GM18868 (cell line): ENCODE data around the gene S100A7A.

ENCODE experiments used
- ATAC-seq: cut with Tn5 transposase; IDR thresholded peaks from one replicate; pipeline ENCODE4 v1.9.1; 2021; ENCODE audit warnings: mild to moderate bottlenecking, moderate library complexity; ENCODE audit not compliant: unreplicated experiment

S100A7A gene

DNA sequence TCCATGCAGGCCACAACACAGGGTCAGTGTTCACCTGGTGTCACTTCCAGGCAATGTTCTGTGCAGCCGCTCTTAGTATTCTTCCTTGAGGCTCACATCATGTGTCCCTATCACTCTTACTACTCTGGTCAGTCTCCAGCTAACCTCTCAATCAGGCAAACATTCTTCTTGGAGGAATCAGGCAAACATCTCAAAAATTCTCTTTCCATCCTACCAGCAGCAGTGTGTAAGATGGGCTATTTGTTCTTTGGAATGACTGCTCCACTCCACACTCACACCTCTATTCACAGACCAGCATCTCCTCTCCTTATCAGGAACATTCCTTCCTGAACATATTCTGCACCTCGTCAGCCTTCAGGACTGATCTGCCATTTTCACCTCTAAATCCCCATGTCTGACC, 4.0 kb downstream of the S100A7A start:
- no peak for ATAC-seq

DNA sequence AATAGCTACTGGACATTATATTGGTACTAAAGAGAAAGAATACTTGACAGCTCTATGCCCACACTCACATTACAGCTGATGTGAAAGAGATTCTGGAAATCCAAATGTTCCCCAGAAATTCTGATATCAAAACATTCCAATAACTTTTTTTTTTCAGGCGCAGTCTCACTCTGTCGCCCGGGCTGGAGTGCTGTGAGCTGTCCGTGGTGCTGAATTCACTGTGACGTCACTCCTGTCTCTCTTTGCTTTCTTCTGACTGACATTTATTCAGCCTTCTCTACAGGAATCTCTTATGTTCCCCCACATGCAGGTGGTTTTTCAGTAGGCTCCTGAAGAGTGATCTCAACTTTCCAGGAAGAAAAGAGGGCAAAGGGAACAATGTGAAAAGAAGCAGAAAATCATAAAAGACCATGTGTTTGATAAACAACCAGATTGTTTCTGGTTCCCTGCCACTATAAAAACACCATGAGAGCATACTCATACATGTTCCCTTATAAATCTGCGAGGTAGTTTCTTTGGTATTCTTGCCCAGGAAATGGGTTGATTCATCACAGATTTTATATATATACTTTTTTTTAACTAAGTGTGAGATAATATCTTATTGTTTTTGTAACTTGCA, 6.2 kb downstream of the S100A7A start:
- no peak for ATAC-seq

DNA sequence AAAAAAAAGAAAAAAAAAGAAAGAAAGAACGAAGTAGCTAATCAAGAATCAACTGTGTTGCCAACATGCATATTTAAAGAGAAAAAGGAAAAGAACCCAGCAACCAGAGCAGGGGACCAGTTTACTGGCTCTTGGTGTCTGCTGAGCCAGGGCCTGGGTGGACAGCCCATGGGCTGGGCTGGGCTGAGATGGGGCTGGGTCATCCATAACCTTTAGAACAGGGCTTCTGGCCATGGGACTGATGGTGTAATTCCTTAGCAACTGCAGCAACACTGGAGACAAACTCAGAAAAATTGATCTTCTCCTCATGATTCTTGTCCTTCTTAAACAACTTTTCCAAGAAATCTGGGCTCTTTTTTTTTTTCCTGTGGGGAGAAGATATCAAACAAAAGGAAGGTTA, 10.5 kb downstream of the S100A7A start:
- ATAC-seq = no peak

DNA sequence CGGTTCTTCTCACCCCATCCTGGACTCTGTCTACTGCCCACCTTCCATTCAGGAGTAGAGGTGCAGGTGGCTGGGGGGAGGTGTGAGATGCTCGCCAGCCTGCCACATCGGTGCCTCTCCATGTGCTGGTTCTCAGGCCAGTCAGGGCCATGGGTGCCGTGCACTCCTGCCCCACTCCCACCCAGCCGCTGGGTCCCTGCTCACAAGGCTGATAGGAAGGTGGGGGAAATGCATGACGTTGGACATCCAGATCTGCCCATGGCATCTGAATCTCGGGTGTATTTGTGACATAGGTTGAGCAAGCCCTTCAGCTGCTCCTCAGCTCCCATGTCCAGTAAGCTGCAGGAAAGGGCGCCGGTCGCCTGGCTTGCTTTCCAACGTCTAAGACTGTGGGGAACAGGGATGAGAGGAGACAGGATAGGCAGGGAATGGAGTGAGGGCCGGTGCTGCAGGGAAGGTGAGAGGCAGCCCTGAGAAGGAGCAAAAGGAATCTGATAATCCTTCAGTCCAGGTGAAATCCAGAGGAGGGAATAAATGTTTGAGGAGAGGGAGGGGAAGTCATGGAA, 11.8 kb downstream of the S100A7A start:
- no peak for ATAC-seq

DNA sequence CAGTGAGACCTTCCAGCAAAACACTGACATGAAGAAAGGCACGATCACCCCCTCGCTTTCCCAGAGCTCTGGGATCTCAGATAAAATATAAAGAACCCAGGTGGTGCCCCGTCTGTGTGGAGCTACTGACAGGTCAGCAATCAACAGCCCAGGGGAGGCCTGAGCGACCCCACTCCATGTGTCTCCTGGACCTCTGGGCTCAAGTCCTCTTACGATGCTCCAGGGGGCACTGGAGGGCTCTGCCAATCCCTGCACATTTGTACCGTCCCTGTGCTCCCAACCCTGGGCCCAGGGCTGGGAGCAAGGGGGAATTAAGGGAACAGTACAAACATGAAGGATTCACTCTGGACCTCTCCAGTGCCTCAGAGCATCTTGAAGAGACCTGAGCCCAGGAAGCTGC, 12.5 kb downstream of the S100A7A start:
- no peak for ATAC-seq

DNA sequence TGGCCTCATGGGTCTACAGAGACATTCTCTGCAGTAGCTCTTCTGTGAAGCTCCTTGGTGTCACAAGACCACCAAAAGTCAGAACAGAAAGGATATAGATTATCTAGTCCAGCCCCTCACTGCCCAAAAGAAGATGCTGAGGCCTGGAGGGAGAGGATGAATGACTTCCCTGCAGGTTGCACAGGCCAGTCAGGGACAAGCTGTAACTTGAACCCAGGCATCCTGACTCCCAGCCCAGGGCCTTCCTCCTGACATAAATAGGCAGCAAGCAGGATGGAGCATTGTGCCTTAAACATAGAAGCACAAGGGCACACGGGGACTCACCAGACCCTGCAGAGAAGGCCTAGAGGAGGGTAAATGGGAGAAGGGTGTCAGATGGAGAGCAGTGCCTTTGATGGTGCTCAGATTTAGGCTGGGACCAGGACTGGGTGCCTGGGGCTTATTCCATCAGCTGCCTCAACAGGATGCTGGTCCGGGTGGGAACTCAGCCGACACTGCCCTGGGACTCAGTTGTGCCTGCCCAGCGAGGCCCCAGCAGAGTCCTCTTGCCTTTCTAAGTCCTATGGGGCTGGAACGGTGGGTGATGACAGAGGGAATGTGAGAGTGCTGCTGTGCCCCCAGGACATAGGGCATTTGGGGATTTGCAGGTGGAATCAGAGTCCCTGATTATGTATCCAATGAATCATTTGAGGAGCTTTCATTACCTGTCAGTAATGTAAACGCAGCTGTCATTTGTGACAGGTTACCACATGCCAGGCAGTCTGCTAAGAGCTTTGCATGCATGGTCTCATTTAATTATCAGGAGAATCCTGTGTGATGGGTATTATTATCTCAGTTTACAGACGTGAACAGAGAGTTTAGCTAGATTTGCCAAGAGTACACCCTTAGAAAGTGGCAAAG, 13.2 kb downstream of the S100A7A start:
- ATAC-seq = no peak

DNA sequence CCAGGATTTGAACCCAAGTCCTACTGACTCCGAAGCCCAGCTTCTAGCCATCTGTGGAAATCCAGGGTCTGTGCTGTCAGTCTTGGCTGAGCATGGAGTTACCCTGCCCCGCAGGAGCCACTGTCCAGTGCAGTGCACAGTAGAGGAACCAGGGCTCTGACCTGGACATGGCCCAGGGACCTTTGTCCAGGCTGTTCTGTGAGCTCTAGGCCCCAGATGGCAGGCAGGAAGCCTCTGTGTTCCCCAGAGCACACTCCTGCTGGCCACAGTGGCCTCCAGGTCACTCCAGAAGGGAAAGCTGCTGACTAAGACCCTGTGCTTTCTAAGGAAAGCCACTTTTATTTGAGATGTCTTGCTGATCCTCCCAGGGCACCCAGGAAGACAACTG, 13.8 kb downstream of the S100A7A start:
- ATAC-seq = no peak

DNA sequence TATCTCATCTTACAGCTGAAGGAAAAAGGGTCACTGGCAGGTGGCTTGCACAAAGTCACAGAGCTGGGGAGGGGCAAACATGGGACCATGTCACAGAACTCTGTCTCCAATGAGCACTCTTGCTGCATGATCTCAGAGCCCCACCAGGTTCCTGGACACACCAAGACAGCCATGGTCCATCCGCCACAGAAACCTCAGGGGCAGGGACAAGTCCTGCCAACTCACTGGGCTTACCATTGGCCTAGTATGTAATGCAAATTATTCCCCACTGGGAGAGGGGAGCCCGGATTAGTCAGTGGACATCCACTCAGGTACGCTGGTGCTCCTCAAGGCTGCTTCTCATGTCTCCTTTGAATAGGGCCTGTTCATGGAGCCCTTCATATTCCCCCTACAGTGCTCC, 14.2 kb downstream of the S100A7A start:
- ATAC-seq = no peak

DNA sequence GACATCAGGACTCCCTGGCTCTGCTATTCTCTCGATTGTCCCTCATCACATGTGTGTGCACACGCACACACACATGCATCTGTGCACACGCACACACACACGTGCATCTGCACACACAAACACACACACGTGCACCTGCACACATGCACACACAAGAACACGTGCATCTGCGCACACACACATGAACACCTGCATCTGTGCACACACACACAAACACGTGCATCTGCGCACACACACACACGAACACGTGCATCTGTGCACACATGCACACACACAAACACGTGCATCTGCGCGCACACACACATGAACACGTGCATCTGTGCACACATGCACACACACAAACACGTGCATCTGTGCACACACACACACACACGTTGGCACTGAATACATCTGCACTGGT, 14.7 kb downstream of the S100A7A start:
- ATAC-seq = no peak

DNA sequence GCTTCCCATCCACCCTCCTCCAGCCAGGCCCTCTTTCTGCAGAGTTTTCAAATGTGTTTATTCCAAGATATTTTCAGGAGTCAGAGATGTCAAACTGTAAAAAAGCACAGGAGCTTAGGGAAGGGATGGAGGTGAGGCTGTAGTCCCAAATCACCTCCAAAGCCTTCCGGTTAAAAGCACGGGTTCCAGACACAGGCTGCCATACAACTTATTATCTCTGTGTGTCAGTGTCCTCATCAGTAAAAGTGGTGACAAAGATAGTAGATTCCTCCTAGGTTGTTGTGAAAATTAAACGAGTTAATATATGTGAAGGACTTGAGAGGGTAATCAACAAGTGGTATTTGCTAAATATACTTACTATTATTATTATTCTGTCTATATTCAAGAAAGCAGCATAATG, 15.1 kb downstream of the S100A7A start:
- ATAC-seq = no peak

DNA sequence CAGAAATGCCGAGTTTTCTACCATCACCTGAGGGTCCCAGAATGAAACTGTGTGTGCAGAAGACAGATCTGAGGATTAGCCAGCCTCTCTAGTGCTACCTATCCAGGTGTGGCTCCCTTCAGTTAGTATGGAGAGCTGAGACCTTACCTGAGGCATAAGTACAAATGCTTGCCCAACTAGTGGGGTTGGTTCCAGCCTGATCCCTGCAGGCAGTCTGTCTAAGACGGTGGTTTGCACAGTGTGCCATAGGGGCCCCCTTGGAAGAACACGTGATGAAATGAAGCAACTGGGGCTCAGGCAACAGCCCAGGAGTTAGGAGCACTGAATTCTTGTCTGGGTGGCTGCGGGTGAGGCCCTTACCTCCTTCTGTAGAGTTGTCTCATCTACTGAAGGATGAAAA, 15.6 kb downstream of the S100A7A start:
- no peak for ATAC-seq

DNA sequence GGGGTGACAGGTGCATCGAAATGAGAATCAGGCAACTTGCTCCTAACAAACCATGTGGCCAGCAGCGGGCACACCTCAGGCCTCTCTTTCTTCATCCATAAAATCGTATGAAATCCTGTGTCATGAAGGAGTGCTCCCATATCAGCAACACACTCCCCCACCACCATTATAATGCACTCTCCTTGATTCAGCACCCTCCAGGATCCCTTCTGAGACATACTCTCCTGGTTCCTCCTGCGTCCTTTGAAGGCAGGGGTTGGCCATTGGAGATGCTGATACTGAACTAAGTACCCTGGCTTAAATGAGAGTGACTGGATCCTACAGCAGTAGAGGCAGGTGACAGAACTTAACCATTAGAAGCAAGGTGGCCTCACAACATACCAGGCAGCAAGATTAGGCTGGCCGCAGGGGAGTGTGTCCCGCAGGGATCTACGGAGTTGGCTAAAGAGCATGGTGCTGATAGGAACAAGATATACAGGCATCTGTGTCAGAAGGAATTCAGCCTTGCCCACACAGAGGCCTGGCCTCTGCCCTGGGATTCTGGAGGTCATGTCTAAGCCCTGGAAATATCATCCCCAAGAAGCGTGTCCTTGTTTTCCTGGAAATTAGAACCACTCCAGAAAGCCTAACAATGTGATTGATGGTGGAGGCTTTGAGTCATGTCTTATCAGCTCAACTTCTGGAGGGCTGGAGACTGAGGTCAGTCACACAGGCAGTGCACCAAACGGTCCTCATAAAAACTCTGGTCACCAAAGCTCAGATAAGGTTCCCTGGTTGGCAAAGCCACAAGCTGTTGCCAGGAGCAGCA, 16.8 kb downstream of the S100A7A start:
- ATAC-seq = no peak

DNA sequence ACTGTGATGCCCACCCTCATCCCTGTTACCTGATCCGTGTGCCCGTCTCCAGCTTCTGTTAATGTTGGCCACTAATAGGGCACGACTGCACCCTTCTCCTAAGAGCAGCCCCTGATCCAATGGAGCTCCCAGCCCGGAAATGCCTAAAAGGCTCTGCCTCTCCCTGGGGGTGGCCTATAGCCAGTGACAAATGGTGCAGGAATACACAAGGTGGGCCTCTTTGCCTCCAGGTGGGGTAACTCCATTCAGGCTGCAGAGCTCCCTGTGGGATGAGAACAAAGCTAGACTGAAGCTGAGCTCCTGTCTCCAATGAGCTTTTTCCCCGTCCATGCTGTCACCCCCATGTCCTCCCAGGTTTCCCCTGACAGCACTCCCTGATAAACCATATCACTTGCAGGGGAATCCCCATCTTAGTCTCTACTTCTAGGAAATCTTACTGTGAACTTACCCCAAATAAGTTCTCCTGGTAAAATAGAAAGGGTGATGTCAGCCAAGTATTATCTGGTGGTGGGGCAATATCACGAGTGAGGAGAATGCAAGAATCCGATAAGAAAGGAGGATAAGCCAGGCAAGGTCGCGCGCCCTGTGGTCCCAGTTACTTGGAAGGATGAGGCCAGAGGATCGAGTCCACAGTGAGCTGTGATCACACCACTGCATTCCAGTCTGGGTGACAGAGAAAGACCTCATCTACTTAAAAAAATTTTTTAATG, 18.6 kb downstream of the S100A7A start:
- no peak for ATAC-seq

DNA sequence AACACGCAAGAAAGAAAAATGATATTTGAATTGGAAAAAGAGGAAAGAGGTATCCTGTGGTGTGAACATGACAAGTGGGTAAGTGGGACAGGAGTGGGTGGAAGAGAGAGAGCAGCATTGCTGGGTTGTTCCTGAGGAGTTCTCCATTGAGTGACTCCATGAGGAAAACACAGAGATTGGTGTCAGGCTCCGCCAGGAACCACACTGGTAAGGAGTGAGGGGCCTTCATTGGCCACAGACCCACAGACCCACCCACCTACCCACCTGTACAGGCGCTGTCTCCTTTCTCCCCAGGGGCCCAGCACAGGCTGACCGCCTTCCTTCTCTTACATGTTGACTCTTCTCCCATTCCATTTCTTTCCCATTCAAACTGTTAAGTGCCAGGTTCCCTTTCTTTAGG, 20.9 kb downstream of the S100A7A start:
- no peak for ATAC-seq

DNA sequence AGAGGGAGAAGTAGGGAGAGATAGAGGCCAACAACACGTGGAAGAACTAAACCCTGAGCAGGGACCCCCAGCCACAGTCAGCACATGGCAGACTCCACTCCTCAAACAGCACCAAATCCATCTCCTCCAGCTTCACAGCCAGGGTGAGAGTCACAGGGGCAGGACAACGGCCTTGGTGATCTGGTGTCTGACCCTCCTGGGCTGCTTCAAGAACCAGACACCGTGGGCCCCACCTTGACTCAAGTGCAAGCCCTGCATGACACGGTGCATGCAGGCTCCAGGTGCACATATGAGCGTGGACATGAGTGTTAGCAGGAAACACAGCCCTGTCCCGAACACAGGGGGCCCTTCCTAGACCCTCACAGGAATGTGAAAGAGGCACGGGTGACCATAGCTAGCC, 22.3 kb downstream of the S100A7A start:
- ATAC-seq = no peak

DNA sequence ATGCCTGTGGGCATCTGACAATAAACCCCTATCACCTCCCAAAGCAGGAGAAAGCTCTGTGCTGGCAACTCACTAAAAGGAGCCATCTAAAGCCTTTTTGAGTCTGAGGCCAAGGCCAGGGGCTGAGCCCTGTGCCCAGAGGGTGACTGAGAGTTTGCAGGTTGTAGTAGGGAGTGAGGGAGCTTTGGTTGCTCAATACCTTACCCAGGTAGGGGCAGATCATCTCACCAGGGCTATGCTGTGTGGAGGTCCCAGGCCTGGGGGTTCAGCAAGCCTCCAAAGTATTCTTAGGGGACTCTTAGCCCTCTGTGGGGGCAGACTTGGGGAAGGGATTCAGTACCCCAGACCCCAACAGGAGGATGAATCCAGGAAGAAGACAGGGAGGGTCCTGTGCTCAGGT, 23.0 kb downstream of the S100A7A start:
- ATAC-seq = no peak

DNA sequence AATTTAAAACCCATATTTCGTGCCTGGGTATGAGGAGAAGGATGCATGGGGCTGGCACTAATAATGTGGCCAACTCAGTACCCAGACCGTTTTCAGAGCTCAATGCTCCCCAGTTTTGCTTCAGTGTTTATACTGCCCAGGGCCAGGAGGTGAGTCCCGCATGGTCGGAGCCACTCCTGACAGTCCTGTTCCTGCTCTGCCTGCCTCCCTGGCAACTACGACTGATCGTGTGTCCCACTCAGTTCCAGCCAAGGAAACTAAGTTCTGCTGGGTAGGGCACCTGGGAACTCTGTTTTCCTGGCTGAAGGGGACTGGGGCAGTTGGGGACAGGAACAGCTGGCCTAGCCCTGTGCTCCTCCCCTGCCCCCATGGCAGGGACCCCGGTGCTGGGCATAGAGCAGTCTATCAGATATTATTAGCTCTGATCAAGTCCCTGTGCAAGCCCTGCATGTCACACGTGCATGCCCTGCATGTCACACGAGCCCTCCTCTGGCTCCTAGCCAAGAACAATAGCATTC, 25.0 kb downstream of the S100A7A start:
- no peak for ATAC-seq

DNA sequence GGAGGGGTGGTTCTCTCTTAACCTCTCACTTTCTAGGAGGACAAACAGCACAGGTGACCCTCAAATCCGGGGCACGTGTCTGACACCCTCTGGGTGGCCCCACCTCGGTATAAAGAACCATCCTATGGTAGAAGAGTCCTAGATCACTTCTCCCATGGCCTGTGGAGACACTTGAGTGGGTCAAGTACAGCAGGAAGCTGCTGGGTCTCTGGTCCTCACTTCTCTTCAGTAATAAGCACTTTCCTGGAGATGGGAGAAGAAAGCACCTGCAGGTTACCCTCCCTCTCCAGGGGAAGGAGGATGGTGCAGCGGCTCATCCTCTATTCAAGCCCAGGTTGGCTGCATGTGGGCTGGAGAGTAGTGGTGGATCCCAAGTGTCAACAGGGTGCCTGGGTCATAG, 27.2 kb downstream of the S100A7A start:
- no peak for ATAC-seq

DNA sequence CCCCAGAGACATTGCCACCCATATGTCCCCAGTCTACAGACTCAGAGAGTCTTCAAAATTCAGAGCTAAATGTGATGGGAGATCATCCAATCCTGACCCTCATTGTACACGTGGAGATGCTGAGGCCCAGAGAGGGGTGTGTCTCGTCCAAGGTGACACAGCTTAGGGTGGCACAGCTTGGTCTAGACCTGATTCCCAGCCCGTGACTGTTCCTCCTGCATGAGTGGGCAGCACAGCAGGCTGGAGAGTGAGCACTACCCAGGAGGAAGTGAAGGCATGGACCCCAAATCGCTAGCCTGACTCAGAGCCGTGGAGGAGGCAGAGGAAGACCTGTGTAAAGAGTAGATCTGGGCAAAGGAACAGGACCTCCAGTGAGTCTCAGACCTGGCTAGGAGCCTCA, 27.8 kb downstream of the S100A7A start:
- no peak for ATAC-seq

DNA sequence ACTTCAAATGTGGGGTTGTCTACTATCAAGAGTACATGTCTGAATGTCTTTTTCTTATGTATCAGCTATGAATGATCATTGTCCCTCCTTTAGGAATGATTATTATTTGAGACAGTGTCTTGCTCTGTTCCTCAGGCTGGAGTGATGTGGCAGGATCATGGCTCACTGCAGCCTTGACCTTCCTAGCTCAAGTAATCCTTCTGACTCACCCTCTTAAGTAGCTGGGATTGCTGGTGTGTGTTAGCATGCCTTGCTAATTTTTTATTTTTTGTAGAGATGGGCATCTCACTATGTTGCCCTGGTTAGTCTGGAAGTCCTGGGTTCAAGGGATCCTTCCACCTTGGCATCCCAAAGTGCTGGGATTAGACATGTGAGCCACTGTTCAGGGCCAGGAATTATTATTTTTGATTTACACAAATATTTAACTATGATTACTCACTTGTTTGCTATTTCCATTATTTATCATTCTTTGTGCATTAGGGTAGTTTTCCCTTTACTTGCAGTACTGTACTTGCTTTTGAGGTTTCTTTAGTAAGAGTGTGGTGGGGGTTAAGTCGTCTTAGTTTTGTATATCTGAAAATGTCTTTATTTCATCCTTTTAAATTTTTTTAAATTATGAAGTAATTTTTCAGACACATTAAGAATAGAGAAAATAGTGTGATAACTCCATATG, 31.3 kb downstream of the S100A7A start:
- no peak for ATAC-seq
